HepG2 (cell line): ENCODE measurements around the gene LATS2. TPM values are rescaled to one million over a fixed set of nuclear protein-coding genes. Genes with fewer than 3 reads are reported as not detected.
A peak's percentile ranks its signal among the peaks of the same experiment; 100 is the strongest.

ENCODE experiments used
- ATAC-seq: fragments of 200-7000 bp; cut with Tn5 transposase; 3 replicates; pipeline ENCODE4 v1.9.1; 2020; ENCODE audit warnings: mild to moderate bottlenecking, moderate library complexity
- BruUV-seq: library from RNA; stranded (reverse); fragments of 400-500 nt; replicated peaks from 2 replicates; lab custom pipeline; 2021; lab: Mats Ljungman, UMichigan
- CTCF ChIA-PET: fragments of 300-600 bp; formaldehyde crosslinking; extraction: SDS; loops from one replicate; lab custom pipeline; 2021; ENCODE audit warnings: low total read pairs, inconsistent platforms, low intra/inter-chr PET ratio; lab: Yijun Ruan, JAX
- POLR2A ChIA-PET: fragments of 350-600 bp; sonication (Branson Sonifier 250); formaldehyde crosslinking; loops from one replicate; lab custom pipeline; 2020; ENCODE audit warnings: antibody characterized with exemption, inconsistent platforms; lab: Yijun Ruan, JAX
- DNase-seq: peaks from one replicate; pipeline ENCODE4 v3.0.0-alpha.2; 2015; ENCODE audit warnings: low spot score
- FAIRE-seq: peaks from 3 replicates; lab custom pipeline; 2011; peaks lifted over from hg19 to GRCh38; lab: Jason Lieb, UNC
- H2AFZ ChIP-seq: one replicate; pipeline ENCODE4 v1.6.1; 2011; ENCODE audit warnings: low read length, inconsistent platforms
- H3K27ac ChIP-seq: fragments of 300-600 bp; 3 replicates; pipeline ENCODE4 v1.8.0; 2011; ENCODE audit warnings: mixed run types, mild to moderate bottlenecking, mixed read lengths, low read length, inconsistent platforms; ENCODE audit not compliant: insufficient read depth; ENCODE audit errors: extremely low read length
- H3K27me3 ChIP-seq, 2 experiments: fragments of 200-600 bp in 1 of 2; 2 replicates in 1 of 2; 3 replicates in 1 of 2; pipeline versions ENCODE4 v1.6.0 to v1.8.0; 2011; ENCODE audit warnings: low read length in 2 of 2, mild to moderate bottlenecking in 2 of 2, moderate library complexity in 2 of 2, inconsistent platforms in 1 of 2; ENCODE audit not compliant: insufficient read depth in 2 of 2, control insufficient read depth in 1 of 2
- H3K36me3 ChIP-seq, 2 experiments: fragments of 200-600 bp in 1 of 2; replicated peaks in 1 of 2; 2 replicates in 1 of 2; 3 replicates in 1 of 2; pipeline versions ENCODE4 v1.5.1 to v1.8.0; 2011; ENCODE audit warnings: low read length in 2 of 2, inconsistent platforms in 1 of 2; ENCODE audit not compliant: insufficient read depth in 2 of 2, control insufficient read depth in 1 of 2
- H3K4me1 ChIP-seq: 2 replicates; pipeline ENCODE4 v1.5.1; 2012; ENCODE audit warnings: low read length, inconsistent platforms; ENCODE audit not compliant: insufficient read depth
- H3K4me2 ChIP-seq: 2 replicates; pipeline ENCODE4 v1.6.0; 2011; ENCODE audit warnings: low read depth, low read length, inconsistent platforms
- H3K4me3 ChIP-seq, 3 experiments: fragments of 200-600 bp in 1 of 3; sonication (generic), shearing (Covaris generic) in 1 of 3; replicated peaks in 1 of 3; 2 replicates each; pipeline ENCODE4 v1.5.1; 2011 to 2016; ENCODE audit warnings: low read length in 3 of 3, inconsistent platforms in 2 of 3, low read depth in 2 of 3, mild to moderate bottlenecking in 2 of 3, control low read depth in 1 of 3, mixed read lengths in 1 of 3; ENCODE audit not compliant: insufficient read depth in 1 of 3
- H3K79me2 ChIP-seq: one replicate; pipeline ENCODE4 v1.6.1; 2011; ENCODE audit warnings: low read length, inconsistent platforms; ENCODE audit not compliant: insufficient read depth
- H3K9ac ChIP-seq: 2 replicates; pipeline ENCODE4 v1.6.0; 2011; ENCODE audit warnings: mild to moderate bottlenecking, low read depth, low read length, inconsistent platforms; ENCODE audit not compliant: insufficient read depth
- H3K9me3 ChIP-seq: 2 replicates; pipeline ENCODE4 v1.5.1; 2012; ENCODE audit warnings: mild to moderate bottlenecking, low read length
- H4K20me1 ChIP-seq: 2 replicates; pipeline ENCODE4 v1.6.0; 2011; ENCODE audit warnings: inconsistent platforms, mild to moderate bottlenecking, low read length, moderate library complexity; ENCODE audit not compliant: insufficient read depth
- CEBPB ChIP-seq: IDR thresholded peaks from 2 replicates; pipeline ENCODE4 v1.6.1; 2011; ENCODE audit warnings: low read depth, low read length, improper control_type of control experiment, borderline replicate concordance
- MXD1 ChIP-seq: sonication (generic); formaldehyde crosslinking; IDR thresholded peaks from 2 replicates; pipeline ENCODE4 v1.4.0; 2020; ENCODE audit warnings: mild to moderate bottlenecking, missing genetic modification reagents
- POLR2AphosphoS2 ChIP-seq: IDR thresholded peaks from 2 replicates; pipeline ENCODE4 v1.6.1; 2011; ENCODE audit warnings: low read depth, low read length, improper control_type of control experiment
- XBP1 ChIP-seq: sonication (generic); formaldehyde crosslinking; IDR thresholded peaks from 2 replicates; pipeline ENCODE4 v1.5.0; 2020; ENCODE audit warnings: missing genetic modification reagents
- ZNF615 ChIP-seq: sonication (generic); formaldehyde crosslinking; IDR thresholded peaks from 2 replicates; pipeline ENCODE4 v1.5.0; 2020; ENCODE audit warnings: mild to moderate bottlenecking, missing genetic modification reagents, borderline replicate concordance
- WGBS: methylation state at CpG from one replicate; pipeline ENCODE4 v1.1.6; 2017; ENCODE audit warnings: low lambda C conversion rate; 5-methylcytosine and 5-hydroxymethylcytosine counted together
- in situ Hi-C: cut with HindIII; loops from 2 replicates; pipeline ENCODE4 v1.10.0; 2017; ENCODE audit warnings: low pct_unique_long_range_greater_than_20kb; ENCODE audit not compliant: extremely low pct_ligation_motif_present
- intact Hi-C: fragments of 100-400 bp; cut with micrococcal nuclease; formaldehyde crosslinking; loops from one replicate; pipeline ENCODE4 v1.10.0; 2022; ENCODE audit not compliant: unreplicated experiment
- polyA plus RNA-seq, 8 experiments: library from polyadenylated mRNA; depleted of rRNA in 3 of 8; stranded (reverse) in 7 of 8; unstranded in 1 of 8; fragments of >200 nt; fragmentation: Illumina TruSeq in 4 of 8; extraction: Trizol in 4 of 8; gene quantifications; 2 replicates each; pipeline versions ENCODE4 v1.2.1 to v1.2.3, GENCODE V29; 2011 to 2016; ENCODE audit warnings: low read depth in 4 of 8, missing spikeins in 1 of 8, mixed read lengths in 1 of 8; ENCODE audit not compliant: insufficient read depth in 1 of 8
- total RNA-seq, 5 experiments: library from RNA; depleted of rRNA; stranded (reverse); fragments of >200 nt; fragmentation: Illumina TruSeq; extraction: Trizol; gene quantifications; 2 replicates each; pipeline ENCODE4 v1.2.3, GENCODE V29; 2016; ENCODE audit warnings: low read depth in 1 of 5

The LATS2 gene
- total and polyA plus RNA-seq, 2 of the 13 experiments (the other 11 are each of a cell fraction or from before 2014, with no cell fraction given): 7.3 to 8.5 TPM

GRCh38 chr13:21079761-21080592 is 18.6 kb upstream of the LATS2 start:
- no peaks in the 10 kb centered on the region for H4K20me1 ChIP-seq
- intact Hi-C loops (no loop called here), in situ Hi-C loops (no loop called here)
- H3K9me3 ChIP-seq: no peaks in the 10 kb centered on the region
- peak; percentile 72 for ATAC-seq
- POLR2A ChIA-PET: no interaction called here
- FAIRE-seq: no peak
- peaks cover 1 to 15% of the 10 kb centered on the region in 2 experiments; a peak in 3 of 5 replicates for H3K27me3 ChIP-seq
- BruUV-seq: no TSS peak
- H3K27ac ChIP-seq: no peak overlapping the region
- H2AFZ ChIP-seq: no peak overlapping the region
- H3K79me2 ChIP-seq: no peaks in the 10 kb centered on the region
- H3K4me2 ChIP-seq: peak overlapping the region; percentile 60
- no peak overlapping the region for H3K9ac ChIP-seq
- WGBS: 11% methylated on average over 14 of the region's 14 CpGs
- TF ChIP-seq CEBPB: 0 out of 2 replicates have a peak, but pooled peaks have one; percentile 13
- TF ChIP-seq POLR2AphosphoS2: no peak
- TF ChIP-seq ZNF615: no peak
- TF ChIP-seq MXD1 (CRISPR knock-in tag): no peak
- no peaks in the 10 kb centered on the region for H3K36me3 ChIP-seq
- H3K4me1 ChIP-seq: peaks cover 23% of the 10 kb centered on the region
- CTCF ChIA-PET: no interaction called here
- DNase-seq: peak; percentile 19
- H3K4me3 ChIP-seq: peak overlapping the region in 1 of 3 experiments; percentile 41; a peak in 2 of 6 replicates

- H3K4me2 ChIP-seq: no peak overlapping the region
- no peak overlapping the region for H3K4me3 ChIP-seq
- no peaks in the 10 kb centered on the region for H3K36me3 ChIP-seq
- no peak for ATAC-seq
- H3K27me3 ChIP-seq: peaks cover 1 to 17% of the 10 kb centered on the region in 2 experiments; a peak in 4 of 5 replicates
- peaks cover 30% of the 10 kb centered on the region for H3K4me1 ChIP-seq
- no peaks in the 10 kb centered on the region for H4K20me1 ChIP-seq
- ChIA-PET CTCF (no interaction called here), POLR2A (no interaction called here)
- TF ChIP-seq XBP1 (CRISPR knock-in tag): no peak
- intact Hi-C loops: no loop called here
- H3K27ac ChIP-seq: no peak overlapping the region
- WGBS: 61% methylated on average over 3 of the region's 3 CpGs
- H2AFZ ChIP-seq: no peak overlapping the region
- in situ Hi-C loops: no loop called here
- H3K9me3 ChIP-seq: no peaks in the 10 kb centered on the region
- FAIRE-seq: no peak
- DNase-seq: no peak
- BruUV-seq: no TSS peak
- no peak overlapping the region for H3K9ac ChIP-seq
- H3K79me2 ChIP-seq: no peaks in the 10 kb centered on the region
Measured at GRCh38 chr13:21079221-21079620, 17.8 kb upstream of the LATS2 start.
